ENCODE data around the gene GGA1.
A peak's percentile ranks its signal among the peaks of the same experiment; 100 is the strongest.
"Not testable (repeated sequence)": the region's sequence is repeated elsewhere in the genome, so short reads cannot be mapped to it uniquely, and the experiment has no call there.

GGA1 gene

GRCh38 chr22:37656583-37656982 is 47.9 kb downstream of the GGA1 start:
- DNase-seq = not testable (repeated sequence)

- no peak for DNase-seq
These were observed 49.0 kb downstream of the GGA1 start for GRCh38 chr22:37657590-37658132.

DNA sequence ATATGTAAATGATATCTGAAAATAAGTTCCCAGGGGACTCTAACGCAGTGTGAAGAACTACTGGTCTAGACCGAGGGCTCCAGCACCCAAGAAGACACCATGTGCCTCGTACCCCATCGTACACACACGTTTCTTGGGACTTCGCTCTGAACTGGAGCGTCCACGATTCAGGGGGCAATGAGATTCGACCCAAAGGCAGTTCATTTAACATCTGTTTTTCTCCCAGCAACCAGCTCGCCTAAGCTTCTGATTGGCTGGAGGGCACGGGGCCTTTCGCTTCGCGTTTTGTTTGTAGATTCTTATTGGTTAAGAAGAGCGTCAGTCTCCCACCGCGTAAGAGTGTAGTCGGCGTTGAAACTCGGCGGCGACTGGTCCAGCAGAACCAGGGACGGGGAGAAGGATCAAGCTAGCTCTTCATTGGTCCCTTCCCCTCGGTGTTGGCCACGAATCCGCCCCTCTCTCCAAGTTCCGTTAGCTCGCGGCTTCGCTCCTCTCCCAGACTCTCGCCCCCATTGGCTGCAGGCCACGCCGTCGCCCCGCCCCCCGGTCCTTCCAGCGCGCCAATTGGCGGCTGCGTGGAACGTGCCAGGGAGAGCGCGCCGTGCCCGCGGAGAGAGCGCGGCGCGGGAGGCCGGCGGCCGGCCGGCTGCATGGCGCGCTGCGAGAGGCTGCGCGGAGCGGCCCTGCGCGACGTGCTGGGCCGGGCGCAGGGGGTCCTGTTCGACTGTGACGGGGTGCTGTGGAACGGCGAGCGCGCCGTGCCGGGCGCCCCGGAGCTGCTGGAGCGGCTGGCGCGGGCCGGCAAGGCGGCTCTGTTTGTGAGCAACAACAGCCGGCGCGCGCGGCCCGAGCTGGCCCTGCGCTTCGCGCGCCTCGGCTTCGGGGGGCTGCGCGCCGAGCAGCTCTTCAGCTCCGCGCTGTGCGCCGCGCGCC is 49.8 kb downstream of the GGA1 start, which contains the start of gene PDXP:
PDXP (plus strand) TSS at position 591 of the 933 bp plus-strand sequence; CDS start at position 651, 60 bp downstream.
- DNase-seq = peak; percentile 98

- DNase-seq = no peak
These were observed 50.6 kb downstream of the GGA1 start for GRCh38 chr22:37659066-37659896.

DNA sequence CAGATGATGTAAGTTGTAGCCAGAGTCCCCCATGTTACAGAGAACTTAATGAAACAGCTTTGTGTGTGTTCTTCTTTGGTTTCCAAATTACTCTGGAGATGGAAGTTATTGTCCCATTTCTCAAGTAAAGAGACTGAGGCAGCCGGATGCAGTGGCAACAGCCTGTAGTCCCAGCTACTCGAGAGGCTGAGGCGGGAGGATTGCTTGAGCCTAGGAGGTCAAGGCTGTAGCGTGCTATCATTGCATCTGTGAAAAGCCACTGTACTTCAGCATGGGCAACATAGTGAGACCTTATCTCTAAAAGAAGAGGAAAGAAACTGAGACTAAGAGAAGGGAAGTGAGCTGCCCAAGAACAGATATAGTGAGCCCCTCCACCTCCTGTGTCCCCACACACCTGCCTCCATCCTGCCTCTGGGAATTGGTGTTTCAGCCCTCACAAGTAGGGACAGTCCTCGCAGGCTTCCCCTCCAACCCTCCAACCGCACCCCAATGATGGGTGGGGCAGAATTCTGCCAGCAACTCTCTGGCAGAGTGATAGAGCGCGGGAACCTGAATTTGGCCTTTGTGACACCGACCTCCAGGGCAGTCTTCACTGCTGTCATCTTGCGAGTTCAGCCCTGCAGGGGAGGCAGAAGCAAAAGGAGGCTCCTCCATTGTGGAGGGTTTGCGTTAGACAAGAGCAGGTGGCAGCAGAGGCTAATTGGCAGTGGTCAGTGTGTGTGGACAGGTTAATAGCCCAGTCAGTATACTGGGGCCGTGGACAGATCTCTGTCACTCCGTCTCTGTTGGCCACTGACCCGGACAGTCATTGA is 51.5 kb downstream of the GGA1 start:
- no peak for DNase-seq

GRCh38 chr22:37660709-37661045 is 52.0 kb downstream of the GGA1 start:
- DNase-seq = no peak

DNA sequence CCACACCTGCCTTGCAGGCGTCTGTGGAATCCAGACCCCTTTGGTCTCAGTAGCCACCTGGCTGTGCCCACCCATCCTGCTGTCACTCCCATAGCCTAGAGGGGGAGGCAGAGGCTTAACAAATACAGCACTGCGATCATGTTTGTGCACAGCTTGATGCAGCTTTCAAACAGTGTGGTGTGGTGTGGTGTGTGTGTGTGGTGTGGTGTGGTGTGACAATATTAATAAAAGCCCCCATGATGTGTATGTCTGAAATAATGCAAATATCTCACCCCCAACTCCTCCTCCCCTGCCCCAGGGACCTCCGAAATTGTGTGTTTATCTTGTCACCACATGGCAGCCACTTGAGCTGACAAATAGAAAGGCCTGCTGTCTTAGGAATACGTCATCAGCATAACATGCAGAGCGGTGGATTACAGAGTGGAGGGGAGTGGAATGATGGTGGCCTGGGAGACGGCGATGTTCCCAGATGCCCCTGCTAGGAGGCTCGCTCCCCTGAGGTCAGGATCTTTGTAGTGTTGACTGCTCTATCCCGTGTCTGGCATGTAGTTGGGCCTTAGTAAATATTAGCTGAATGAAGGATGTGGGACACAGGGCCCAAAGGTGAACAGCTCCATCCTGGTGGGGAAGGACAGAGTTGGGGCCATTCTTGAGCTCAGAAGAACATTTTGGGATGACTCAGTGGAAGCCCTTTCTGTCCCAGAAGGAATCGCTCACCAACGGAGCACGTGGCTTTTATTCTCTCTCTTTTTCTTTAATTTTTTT is 52.7 kb downstream of the GGA1 start:
- DNase-seq = peak; percentile 25

GRCh38 chr22:37662039-37662438 is 53.4 kb downstream of the GGA1 start:
- DNase-seq = no peak

DNA sequence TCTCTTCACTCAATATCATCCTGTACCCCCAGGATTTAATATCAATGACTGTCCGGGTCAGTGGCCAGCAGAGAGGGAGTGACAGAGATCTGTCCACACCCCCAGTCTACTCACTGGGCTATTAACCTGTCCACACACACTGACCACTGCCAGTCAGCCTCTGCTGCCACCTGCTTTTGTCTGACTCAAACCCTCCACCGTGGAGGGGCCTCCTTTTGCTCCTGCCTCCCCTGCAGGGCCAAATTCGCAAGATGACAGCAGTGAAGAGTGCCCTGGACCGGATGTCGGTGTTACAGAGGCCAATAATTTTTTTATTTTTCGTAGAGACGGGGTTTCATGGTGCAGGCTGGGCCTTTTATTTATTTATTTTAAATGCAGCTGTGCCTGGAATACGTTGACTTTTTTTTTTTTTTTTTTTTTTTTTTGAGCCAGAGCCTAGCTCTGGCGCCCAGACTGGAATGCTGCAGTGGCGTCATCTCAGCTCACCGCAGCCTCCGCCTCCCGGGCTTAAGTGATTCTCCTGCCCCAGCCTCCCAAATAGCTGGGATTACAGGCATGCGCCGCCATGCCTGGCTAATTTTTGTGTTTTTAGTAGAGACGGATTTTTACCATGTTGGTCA is 55.0 kb downstream of the GGA1 start:
- DNase-seq = no peak

- DNase-seq = no peak
These were observed 55.8 kb downstream of the GGA1 start for GRCh38 chr22:37664249-37665101.

- no peak for DNase-seq
These were observed 56.9 kb downstream of the GGA1 start for GRCh38 chr22:37665487-37665886.

DNA sequence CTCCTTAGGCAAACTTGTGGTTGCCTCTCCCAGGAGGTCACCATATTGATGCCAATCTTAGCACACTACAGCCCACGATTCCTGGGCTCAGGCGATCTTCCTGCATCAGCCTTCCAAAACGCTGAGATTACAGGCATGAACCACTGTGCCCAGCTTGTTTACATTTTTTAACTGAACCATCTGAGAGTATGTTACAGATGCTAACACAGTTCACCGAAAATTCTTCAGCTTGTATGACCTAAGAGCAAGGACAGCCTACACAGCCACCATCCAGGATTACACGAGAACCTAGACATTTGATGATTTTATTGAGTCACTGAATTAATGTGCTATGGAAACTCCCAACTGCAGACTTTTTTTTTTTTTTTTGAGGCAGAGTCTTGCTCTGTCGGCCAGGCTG is 61.0 kb downstream of the GGA1 start:
- DNase-seq = no peak

DNA sequence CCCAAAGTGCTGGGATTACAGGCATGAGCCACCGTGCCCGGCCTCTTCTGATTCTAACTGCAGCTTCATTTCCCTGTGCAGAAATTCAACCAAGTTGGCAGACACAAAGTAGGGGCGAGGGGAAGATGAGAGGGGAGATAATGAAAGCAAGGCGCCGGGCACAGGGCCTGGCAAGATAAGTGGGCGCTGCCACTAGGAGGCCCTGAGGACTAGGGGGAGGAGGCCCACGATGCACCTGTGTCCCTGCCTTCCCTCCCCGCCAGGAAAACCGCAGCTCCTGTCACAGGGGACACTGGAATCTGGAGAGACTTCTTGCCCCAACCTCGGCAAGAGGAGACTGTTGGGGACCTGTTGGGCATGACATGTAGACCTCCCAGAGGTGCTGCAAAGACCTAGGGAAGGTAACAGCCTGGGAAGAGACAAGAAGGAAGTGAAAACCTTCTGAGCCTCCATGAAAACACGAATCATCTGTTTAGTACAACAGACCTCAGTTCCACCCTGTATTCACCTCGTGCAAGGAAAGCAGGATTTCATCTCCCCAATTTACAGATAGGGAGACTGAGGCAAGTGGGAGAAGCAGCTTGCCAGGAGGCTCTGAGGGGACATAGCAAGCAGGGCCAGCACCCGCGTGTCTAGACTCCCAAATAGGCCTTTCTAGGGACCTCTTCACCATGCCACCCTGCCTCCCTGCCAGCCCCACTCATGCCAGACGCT is 63.7 kb downstream of the GGA1 start:
- no peak for DNase-seq

GRCh38 chr22:37672920-37673455 is 64.4 kb downstream of the GGA1 start:
- DNase-seq = no peak

DNA sequence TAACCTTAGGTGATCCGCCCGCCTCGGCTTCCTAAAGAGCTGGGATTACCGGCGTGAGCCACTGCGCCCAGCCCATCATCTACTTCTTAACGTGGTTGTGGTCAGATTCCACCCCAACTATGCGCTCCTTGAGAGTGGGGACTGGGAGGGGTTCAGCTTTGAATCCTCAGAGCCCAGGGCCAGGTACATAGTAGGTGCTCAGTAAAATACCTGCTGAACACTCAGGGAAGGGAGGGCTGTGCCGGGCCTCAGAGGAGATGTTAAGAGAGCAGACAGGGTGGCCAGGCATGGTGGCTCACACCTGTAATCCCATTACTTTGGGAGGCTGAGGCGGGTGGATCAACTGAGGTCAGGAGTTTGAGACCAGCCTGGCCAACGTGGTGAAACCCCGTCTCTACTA is 65.6 kb downstream of the GGA1 start:
- no peak for DNase-seq

DNA sequence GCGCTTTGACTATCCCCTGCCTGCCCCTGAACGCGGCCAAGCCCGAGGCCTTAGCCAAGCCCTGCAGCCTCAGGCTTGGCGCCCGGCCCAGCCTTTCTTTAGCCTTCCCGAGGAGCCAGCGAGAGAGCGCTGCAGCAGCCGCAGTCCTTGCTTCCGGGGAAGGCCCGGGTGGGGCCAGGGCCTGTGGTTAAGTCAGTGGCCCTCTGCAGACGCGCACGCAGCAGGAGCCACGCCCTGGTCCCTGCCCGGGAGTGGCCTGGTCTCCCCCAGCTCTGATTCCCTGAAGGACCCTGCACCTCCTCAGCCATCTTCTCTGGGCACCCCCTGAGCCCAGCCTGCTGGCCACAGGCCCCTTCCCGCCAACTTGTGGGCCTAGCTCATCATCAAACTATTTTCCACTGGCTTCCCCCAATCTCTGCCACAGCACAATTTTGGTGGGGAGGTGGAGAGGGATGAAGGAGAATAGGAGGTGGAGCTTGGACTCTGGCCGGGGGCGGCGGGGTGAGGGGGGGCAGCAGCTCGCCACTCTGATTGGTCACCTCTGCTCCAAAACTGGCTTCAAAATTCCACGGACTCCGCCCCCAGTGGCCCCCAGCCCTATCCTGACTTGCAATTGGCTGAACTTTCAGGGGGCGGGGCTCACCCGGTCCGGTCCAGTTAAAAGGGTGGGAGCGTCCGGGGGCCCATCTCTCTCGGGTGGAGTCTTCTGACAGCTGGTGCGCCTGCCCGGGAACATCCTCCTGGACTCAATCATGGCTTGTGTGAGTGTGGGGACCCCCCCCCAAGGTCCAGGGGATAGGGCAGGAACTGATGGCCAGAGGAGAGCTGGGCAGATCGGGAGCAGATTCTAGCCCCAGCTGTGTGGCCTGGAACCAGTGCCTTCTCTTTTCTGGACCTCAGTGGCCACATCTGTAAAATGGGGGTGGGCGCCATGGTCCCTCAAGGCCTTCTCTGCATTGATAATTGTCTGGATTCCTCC is 66.6 kb downstream of the GGA1 start, which contains the start of gene LGALS1:
LGALS1 (plus strand) TSS at position 686 of the 979 bp plus-strand sequence; CDS start at position 753, 67 bp downstream.
- DNase-seq = no peak

DNA sequence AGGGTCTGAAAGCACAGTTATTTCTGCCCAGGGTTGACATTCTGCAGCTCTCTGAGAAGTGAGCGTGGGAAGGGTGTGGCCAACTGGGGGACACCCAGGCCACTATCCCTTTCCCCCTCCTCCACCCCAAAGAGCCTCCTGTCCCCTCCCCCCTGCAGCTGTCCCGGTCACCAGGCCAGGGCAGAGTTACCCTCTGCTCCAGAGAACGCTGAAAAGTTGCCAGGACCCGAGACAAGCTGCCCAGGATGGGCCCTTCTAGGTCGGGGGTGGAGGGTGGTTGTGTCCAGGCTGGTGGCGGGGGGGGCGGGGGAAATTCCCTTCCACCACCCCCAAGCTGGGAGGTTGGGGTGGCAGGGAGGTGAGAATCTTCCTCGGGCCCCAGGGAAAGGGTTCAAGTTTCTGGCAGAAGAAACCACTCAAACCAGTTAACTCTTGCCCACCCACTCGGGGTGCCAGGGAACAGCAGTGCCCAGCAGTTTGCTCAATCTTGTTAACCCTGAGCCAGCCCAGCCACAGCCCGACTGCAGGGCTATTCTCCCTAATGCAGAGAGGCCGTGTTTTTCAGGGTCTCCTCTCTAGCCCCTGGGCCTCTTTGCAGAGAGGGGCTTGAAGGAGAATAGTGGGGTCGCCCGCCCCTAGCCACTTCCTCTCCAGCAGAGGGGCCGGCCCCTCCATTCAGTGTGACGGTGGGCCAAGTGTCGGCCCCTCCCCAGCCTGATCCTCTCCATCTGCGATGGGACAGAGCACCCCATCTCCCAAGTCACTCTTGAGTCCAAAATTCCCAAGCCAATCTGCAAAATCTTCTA is 67.5 kb downstream of the GGA1 start:
- DNase-seq = no peak

Measured in NCI-H1694 (cell line).